H54 (cell line): ENCODE results near the gene IL26.
A peak's percentile ranks its signal among the peaks of the same experiment; 100 is the strongest.
"Not testable (repeated sequence)": the region's sequence is repeated elsewhere in the genome, so short reads cannot be mapped to it uniquely, and the experiment has no call there.

Experiments used
- DNase-seq: peaks from one replicate; pipeline ENCODE4 v3.0.0; 2011; ENCODE audit warnings: low spot score, mixed read lengths; ENCODE audit not compliant: insufficient read length
- FAIRE-seq: peaks from 3 replicates; lab custom pipeline; 2011; peaks lifted over from hg19 to GRCh38; lab: Jason Lieb, UNC
- POLR2A ChIP-seq: IDR thresholded peaks from 2 replicates; pipeline ENCODE4 v1.6.1; 2011; ENCODE audit warnings: low read depth, mild to moderate bottlenecking, low read length

IL26 gene

GRCh38 chr12:68234140-68234539 is 8.5 kb upstream of the IL26 start:
- FAIRE-seq: no peak
- TF ChIP-seq POLR2A: no peak

GRCh38 chr12:68233498-68233897 is 7.9 kb upstream of the IL26 start:
- no peak for TF ChIP-seq POLR2A
- FAIRE-seq (no peak), DNase-seq (no peak)

More at GRCh38 chr12:68234140-68234539, 8.5 kb upstream of the IL26 start:
- DNase-seq: no peak

DNA sequence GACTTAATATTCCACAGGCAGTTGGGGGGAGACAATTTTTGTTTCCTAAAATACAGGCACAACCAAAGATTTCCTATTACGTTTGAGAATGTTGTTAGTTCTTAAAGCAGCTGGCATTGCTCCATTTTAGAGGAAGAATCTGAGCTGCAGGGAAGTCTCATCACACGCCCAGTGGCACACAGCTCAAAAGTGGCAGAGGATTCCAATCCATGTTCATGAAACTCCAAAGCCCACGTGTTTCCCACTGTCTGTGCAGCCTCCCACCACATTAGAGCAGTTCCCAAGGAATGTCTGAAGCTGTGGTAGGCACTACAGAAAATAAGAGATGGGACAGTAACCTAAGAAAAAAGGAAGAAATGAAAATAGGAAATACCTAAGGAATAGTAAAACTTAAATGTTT is 6.1 kb upstream of the IL26 start:
- no peak for FAIRE-seq
- no peak for TF ChIP-seq POLR2A
- DNase-seq: no peak

- no peak for FAIRE-seq
- TF ChIP-seq POLR2A: no peak
- DNase-seq: no peak
Observed at GRCh38 chr12:68231229-68231628, 5.6 kb upstream of the IL26 start.

- no peak for TF ChIP-seq POLR2A
- DNase-seq: no peak
- FAIRE-seq: no peak
Observed at GRCh38 chr12:68229956-68230355, 4.3 kb upstream of the IL26 start.

DNA sequence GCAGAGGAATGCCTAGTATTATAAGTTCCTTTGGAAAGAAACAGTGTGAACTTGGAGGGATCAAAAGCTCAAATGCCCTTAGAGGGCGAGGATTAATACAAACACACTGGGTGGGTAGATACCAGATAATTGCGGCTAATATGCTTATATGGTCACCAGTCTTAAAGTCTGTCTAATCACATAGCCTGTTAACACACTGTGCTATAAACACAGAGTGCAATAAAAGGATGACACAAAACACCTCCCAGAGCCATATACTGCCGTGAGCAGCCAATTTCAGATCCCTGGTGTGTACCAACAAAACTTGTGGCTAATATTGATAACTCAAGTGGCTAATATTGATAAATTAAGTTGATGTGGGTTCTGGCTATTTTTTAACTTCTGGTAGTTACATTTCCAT is 1.7 kb upstream of the IL26 start:
- FAIRE-seq (no peak), DNase-seq (no peak)
- TF ChIP-seq POLR2A: no peak

GRCh38 chr12:68224613-68225285 is 861 bp downstream of the IL26 start:
- no peak for TF ChIP-seq POLR2A
- peak; percentile 72 for FAIRE-seq
- no peak for DNase-seq

- DNase-seq (peak; percentile 44), FAIRE-seq (peak; percentile 98)
- no peak for TF ChIP-seq POLR2A
Observed at GRCh38 chr12:68223067-68223747, 2.4 kb downstream of the IL26 start.

GRCh38 chr12:68222326-68222725 is 3.3 kb downstream of the IL26 start:
- DNase-seq (no peak), FAIRE-seq (no peak)
- no peak for TF ChIP-seq POLR2A

GRCh38 chr12:68221497-68221896 is 4.1 kb downstream of the IL26 start:
- FAIRE-seq (no peak), DNase-seq (no peak)
- no peak for TF ChIP-seq POLR2A

DNA sequence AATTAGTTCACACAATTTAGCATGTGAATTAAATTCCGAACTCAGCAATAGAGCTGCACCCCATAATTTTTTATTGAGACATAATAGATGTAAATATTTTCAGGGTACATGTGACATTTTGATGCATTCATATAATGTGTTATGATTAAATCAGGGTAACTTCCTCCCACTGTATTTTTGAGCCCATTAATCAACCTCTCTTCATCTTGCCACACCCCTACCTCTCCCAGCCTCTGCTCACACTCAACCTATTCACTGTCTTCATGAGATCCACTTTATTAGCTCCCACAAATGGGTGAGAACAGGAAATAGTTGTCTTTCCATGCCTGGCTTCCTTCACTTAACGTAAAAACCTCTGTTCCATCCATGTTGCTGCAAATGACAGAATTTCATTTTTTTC is 14.7 kb downstream of the IL26 start:
- no peak for FAIRE-seq
- TF ChIP-seq POLR2A: no peak
- no peak for DNase-seq

DNA sequence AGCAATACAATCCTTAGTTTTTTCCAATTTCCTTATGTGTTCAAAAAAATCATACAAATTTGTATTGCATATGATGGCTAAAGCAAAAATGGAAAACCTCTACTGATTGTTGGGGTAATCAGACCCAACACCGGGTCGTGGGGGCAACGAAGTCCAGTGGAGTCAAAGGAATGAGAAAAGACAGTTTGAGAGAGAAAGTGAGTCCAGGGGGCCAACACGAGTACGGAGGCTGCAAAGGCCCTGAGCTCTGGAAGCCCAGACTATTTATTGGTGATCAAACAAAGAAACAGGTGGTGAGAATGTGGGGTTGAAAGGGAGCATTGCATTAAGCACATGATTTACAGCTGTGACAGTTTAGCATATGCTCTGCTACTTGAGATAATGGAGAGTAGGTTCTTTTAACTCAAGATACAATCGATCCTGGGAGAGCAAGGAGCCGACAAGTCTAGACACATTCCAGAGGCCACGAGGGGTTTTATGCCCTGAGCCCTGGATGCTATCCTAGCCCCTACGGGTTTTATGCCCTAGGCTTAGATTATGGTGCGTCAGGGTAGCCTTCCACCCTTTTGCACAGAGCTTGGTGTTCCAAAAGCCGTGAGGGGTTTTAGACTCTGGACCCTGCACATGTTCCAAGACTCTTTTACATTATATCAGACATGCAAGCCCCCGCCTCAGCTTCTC is 16.4 kb downstream of the IL26 start:
- not testable (repeated sequence) for DNase-seq, FAIRE-seq

DNA sequence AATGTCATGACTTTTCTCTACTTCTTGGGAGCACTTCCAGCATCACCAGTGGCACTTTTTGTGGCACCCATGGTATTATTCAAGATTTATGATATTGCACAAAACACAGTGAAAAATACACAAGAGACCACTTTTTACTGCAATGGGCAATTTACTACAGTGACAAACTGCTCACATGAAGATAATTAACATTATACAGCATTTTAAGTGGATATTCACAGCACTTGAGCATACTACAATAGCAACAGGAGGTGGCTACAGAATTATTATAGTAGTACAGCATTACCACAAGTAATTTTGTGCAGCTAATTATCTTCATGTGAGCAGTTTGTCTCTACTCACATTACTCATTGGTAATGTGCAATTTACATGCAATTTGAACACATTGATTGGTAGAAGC is 18.3 kb downstream of the IL26 start:
- no peak for DNase-seq
- no peak for FAIRE-seq
- TF ChIP-seq POLR2A: no peak

GRCh38 chr12:68206446-68206845 is 19.2 kb downstream of the IL26 start:
- FAIRE-seq: no peak
- no peak for DNase-seq
- TF ChIP-seq POLR2A: no peak
